Naive thymus-derived CD4-positive, alpha-beta T cell (primary cell): Measurements from ENCODE around the gene TPR. TPM values are rescaled to one million over a fixed set of nuclear protein-coding genes. Genes with fewer than 3 reads are reported as not detected.
"Not testable (repeated sequence)": the region's sequence is repeated elsewhere in the genome, so short reads cannot be mapped to it uniquely, and the experiment has no call there.

Source experiments
- ATAC-seq: fragments of 150-1000 bp; cut with Tn5 transposase; 2 replicates; pipeline ENCODE4 v1.10.0; 2021; ENCODE audit warnings: mild to moderate bottlenecking, moderate library complexity
- CTCF ChIA-PET: fragments of 350-600 bp; sonication (Branson Sonifier 250); formaldehyde crosslinking; loops from one replicate; lab custom pipeline; 2021; ENCODE audit warnings: antibody characterized with exemption; lab: Charles Lee
- POLR2A ChIA-PET: fragments of 350-600 bp; sonication (Branson Sonifier 250); formaldehyde crosslinking; loops from one replicate; lab custom pipeline; 2021; ENCODE audit warnings: antibody characterized with exemption, inconsistent platforms; lab: Charles Lee
- DNase-seq, 9 donors: peaks; one replicate each; pipeline versions ENCODE4 v3.0.0 to v3.0.0-alpha.2; 2020 to 2022; ENCODE audit warnings: mixed read lengths in 1 of 9
- H3K27ac ChIP-seq: one replicate; pipeline ENCODE4 v1.7.0; 2013; ENCODE audit warnings: mild to moderate bottlenecking, low read depth, low read length, moderate library complexity
- H3K27me3 ChIP-seq, 2 donors: one replicate each; pipeline ENCODE4 v1.7.0; 2013; ENCODE audit warnings: low read length in 2 of 2, mild to moderate bottlenecking in 2 of 2, moderate library complexity in 2 of 2; ENCODE audit not compliant: control insufficient read depth in 2 of 2, insufficient read depth in 2 of 2
- H3K36me3 ChIP-seq, 3 experiments: 1 replicate in 2 of 3; 2 replicates in 1 of 3; pipeline ENCODE4 v1.7.0; 2013; ENCODE audit warnings: low read length in 3 of 3, mild to moderate bottlenecking in 3 of 3, moderate library complexity in 1 of 3; ENCODE audit not compliant: insufficient read depth in 3 of 3, control insufficient read depth in 2 of 3
- H3K4me1 ChIP-seq, 2 donors: one replicate each; pipeline ENCODE4 v1.7.0; 2013; ENCODE audit warnings: low read length in 2 of 2, mild to moderate bottlenecking in 2 of 2, moderate library complexity in 1 of 2; ENCODE audit not compliant: control insufficient read depth in 2 of 2, insufficient read depth in 2 of 2
- H3K4me3 ChIP-seq: 2 replicates; pipeline ENCODE4 v1.7.0; 2013; ENCODE audit warnings: mild to moderate bottlenecking, low read length
- H3K9me3 ChIP-seq, 3 experiments: 1 replicate in 2 of 3; 2 replicates in 1 of 3; pipeline ENCODE4 v1.7.0; 2013; ENCODE audit warnings: low read length in 3 of 3; ENCODE audit not compliant: control insufficient read depth in 2 of 3
- H3K27ac Mint-ChIP-seq, 9 donors: one replicate each; pipeline ENCODE4 v1.8.0; 2020 to 2022; ENCODE audit warnings: mixed read lengths in 9 of 9, mild to moderate bottlenecking in 8 of 9, moderate library complexity in 5 of 9, inconsistent platforms in 2 of 9
- H3K27me3 Mint-ChIP-seq, 5 donors: one replicate each; pipeline ENCODE4 v1.8.0; 2021 to 2022; ENCODE audit warnings: mixed read lengths in 5 of 5, mild to moderate bottlenecking in 1 of 5
- H3K36me3 Mint-ChIP-seq, 5 donors: one replicate each; pipeline ENCODE4 v1.8.0; 2020 to 2022; ENCODE audit warnings: mixed read lengths in 5 of 5, mild to moderate bottlenecking in 3 of 5, inconsistent platforms in 1 of 5
- H3K4me1 Mint-ChIP-seq, 7 donors: one replicate each; pipeline ENCODE4 v1.8.0; 2020 to 2022; ENCODE audit warnings: mixed read lengths in 7 of 7, mild to moderate bottlenecking in 3 of 7, inconsistent platforms in 1 of 7
- H3K4me3 Mint-ChIP-seq, 10 donors: one replicate each; pipeline ENCODE4 v1.8.0; 2020 to 2022; ENCODE audit warnings: mild to moderate bottlenecking in 10 of 10, mixed read lengths in 10 of 10, moderate library complexity in 6 of 10, inconsistent platforms in 2 of 10
- H3K9me3 Mint-ChIP-seq, 11 donors: one replicate each; pipeline ENCODE4 v1.8.0; 2020 to 2022; ENCODE audit warnings: mixed read lengths in 11 of 11, mild to moderate bottlenecking in 4 of 11, inconsistent platforms in 1 of 11, moderate library complexity in 1 of 11
- intact Hi-C, 2 donors: fragments of 100-400 bp; cut with micrococcal nuclease; formaldehyde crosslinking; loops; one replicate each; pipeline ENCODE4 v1.15.1; 2023
- polyA plus RNA-seq, 2 donors: library from polyadenylated mRNA; unstranded; fragments of 300-500 nt; fragmentation: Illumina TruSeq; gene quantifications; one replicate each; pipeline ENCODE4 v1.2.3, GENCODE V29; 2021
- total RNA-seq, 6 experiments: library from RNA in 5 of 6; stranded (reverse) in 5 of 6; gene quantifications; 1 replicate in 5 of 6; 2 replicates in 1 of 6; pipeline ENCODE4 v1.2.3 and lab custom pipeline; 2021 to 2026

Gene TPR
- total and polyA plus RNA-seq, 7 experiments from 2014 or later, result 40.3 to 195 (median 140) TPM

DNA sequence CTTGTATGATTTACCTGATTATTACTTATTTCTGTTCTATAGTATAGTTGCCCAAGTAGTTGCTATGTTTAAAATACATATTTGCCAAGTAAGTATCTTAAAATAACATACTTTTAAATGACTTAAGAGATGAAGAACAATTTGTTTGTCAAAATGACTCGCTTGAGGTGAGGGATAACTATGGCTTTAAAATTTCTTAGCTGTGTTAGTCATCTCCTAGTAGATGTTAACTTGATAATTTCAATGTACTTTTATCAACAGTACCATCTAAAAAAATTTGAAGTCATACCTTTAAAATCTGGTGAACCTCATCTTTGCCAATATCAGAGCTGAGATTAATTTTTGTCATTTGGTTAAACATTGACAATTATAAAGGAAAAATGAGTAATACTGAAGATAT, 38.3 kb upstream of the TPR start:
- Mint-ChIP-seq H3K4me3 (no peak overlapping the region), H3K27me3 (no peaks in the 10 kb centered on the region), H3K27ac (no peak overlapping the region), H3K4me1 (peaks cover 0 to 2% (median 0%) of the 10 kb centered on the region in 7 donors), H3K9me3 (no peaks in the 10 kb centered on the region), H3K36me3 (peaks cover 0 to 12% (median 4%) of the 10 kb centered on the region in 5 donors)
- Histone ChIP-seq H3K27ac (no peak overlapping the region), H3K4me3 (no peak overlapping the region), H3K36me3 (peaks cover 0 to 6% (median 3%) of the 10 kb centered on the region in 3 experiments), H3K4me1 (no peaks in the 10 kb centered on the region), H3K27me3 (no peaks in the 10 kb centered on the region), H3K9me3 (no peaks in the 10 kb centered on the region)
- intact Hi-C loops, result no loop called here
- ATAC-seq (no peak), DNase-seq (no peak)
- POLR2A ChIA-PET, result no interaction called here
- CTCF ChIA-PET, result no interaction called here

GRCh38 chr1:186409091-186409490, 34.0 kb upstream of the TPR start:
- H3K4me3 Mint-ChIP-seq, result no peak overlapping the region
- DNase-seq (no peak), ATAC-seq (no peak)
- Histone ChIP-seq H3K27ac (no peak overlapping the region), H3K4me1 (no peaks in the 10 kb centered on the region), H3K4me3 (no peak overlapping the region), H3K9me3 (no peaks in the 10 kb centered on the region), H3K36me3 (peaks cover 0 to 21% (median 6%) of the 10 kb centered on the region in 3 experiments), H3K27me3 (no peaks in the 10 kb centered on the region)
- no peaks in the 10 kb centered on the region for H3K27me3 Mint-ChIP-seq
- peaks cover 0 to 10% (median 0%) of the 10 kb centered on the region in 7 donors for H3K4me1 Mint-ChIP-seq
- peaks cover 0 to 17% (median 10%) of the 10 kb centered on the region in 5 donors for H3K36me3 Mint-ChIP-seq
- ChIA-PET CTCF (no interaction called here), POLR2A (no interaction called here)
- intact Hi-C loops, result loop anchor here in 1 of 2 donors (10.0 kb wide), 2 partner anchors 276 to 396 kb away; partner anchors contain the start of gene PTGS2
- H3K27ac Mint-ChIP-seq, result no peak overlapping the region
- no peaks in the 10 kb centered on the region for H3K9me3 Mint-ChIP-seq

DNA sequence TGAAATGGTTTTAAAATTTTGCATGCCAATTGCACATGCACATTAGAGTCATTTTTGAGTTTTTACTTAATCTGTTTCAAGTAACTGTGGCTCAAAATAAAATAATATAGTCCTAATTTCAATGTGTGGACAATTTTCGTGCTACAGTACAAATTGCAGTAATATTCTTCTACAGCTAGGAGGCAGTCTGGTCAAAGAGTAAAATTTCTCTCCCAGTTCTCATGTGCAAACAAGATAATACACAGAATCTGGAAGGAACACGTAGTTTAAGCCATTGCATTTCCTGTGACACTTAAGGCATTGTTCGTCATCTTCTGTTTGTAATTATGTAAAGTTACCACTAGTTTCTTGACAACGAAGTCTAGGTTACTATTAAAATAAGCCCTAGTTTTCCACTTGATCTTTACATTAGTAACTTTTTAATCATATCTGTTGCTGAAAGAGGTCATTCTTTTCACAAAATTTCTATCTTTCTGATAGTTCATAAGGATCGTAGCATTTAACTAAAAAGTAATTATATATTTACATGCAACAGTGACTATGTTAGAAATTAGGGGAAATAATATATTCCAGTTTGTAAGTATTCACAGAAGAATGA, 29.5 kb upstream of the TPR start:
- Mint-ChIP-seq H3K27ac (peak overlapping the region in 5 of 9 donors; percentile 41 to 78 (median 51)), H3K27me3 (no peaks in the 10 kb centered on the region), H3K36me3 (peaks cover 4 to 33% (median 16%) of the 10 kb centered on the region in 5 donors)

GRCh38 chr1:186403632-186404031, 28.6 kb upstream of the TPR start:
- peaks cover 4 to 33% (median 16%) of the 10 kb centered on the region in 5 donors for H3K36me3 Mint-ChIP-seq
- H3K27ac Mint-ChIP-seq, result peak overlapping the region in 5 of 9 donors; percentile 6 to 78 (median 50)
- Histone ChIP-seq H3K27me3 (no peaks in the 10 kb centered on the region), H3K4me1 (no peaks in the 10 kb centered on the region), H3K27ac (no peak overlapping the region), H3K4me3 (no peak overlapping the region), H3K36me3 (peaks cover 0 to 32% (median 3%) of the 10 kb centered on the region in 3 experiments), H3K9me3 (no peaks in the 10 kb centered on the region)
- intact Hi-C loops, result loop anchor here (1.0 to 10.0 kb wide), 7 partner anchors 18 to 583 kb away; partner anchors contain the start of genes ODR4 (in 1 of the 2), PTGS2 (in 1 of the 2) and TPR (in 1 of the 2)
- no peaks in the 10 kb centered on the region for H3K9me3 Mint-ChIP-seq
- ChIA-PET CTCF (no interaction called here), POLR2A (no interaction called here)
- no peak overlapping the region for H3K4me3 Mint-ChIP-seq
- DNase-seq, result no peak
- peaks cover 0 to 10% (median 0%) of the 10 kb centered on the region in 7 donors for H3K4me1 Mint-ChIP-seq
- no peaks in the 10 kb centered on the region for H3K27me3 Mint-ChIP-seq
- no peak for ATAC-seq

More for the DNA sequence above, 29.5 kb upstream of the TPR start:
- peak in 7 of 9 donors; percentile 26 to 61 (median 40) for DNase-seq
- ChIA-PET POLR2A (no interaction called here), CTCF (interaction anchor here (0.7 kb wide), 1 partner anchor 26 kb away, joined by 3 read pairs; no protein-coding TSS in a partner anchor)
- intact Hi-C loops, result loop anchor here (1.0 to 10.0 kb wide), 7 partner anchors 17 to 582 kb away; partner anchors contain the start of genes ODR4 (in 1 of the 2), PTGS2 (in 1 of the 2) and TPR (in 1 of the 2)
- H3K4me1 Mint-ChIP-seq, result peaks cover 0 to 10% (median 0%) of the 10 kb centered on the region in 7 donors
- H3K4me1 ChIP-seq, result no peaks in the 10 kb centered on the region
- no peak overlapping the region for H3K27ac ChIP-seq
- no peaks in the 10 kb centered on the region for H3K9me3 Mint-ChIP-seq
- H3K4me3 Mint-ChIP-seq, result no peak overlapping the region
- H3K36me3 ChIP-seq, result peaks cover 0 to 25% (median 0%) of the 10 kb centered on the region in 3 experiments
- H3K27me3 ChIP-seq, result no peaks in the 10 kb centered on the region
- peak; percentile 95 for ATAC-seq
- no peak overlapping the region for H3K4me3 ChIP-seq
- no peaks in the 10 kb centered on the region for H3K9me3 ChIP-seq

DNA sequence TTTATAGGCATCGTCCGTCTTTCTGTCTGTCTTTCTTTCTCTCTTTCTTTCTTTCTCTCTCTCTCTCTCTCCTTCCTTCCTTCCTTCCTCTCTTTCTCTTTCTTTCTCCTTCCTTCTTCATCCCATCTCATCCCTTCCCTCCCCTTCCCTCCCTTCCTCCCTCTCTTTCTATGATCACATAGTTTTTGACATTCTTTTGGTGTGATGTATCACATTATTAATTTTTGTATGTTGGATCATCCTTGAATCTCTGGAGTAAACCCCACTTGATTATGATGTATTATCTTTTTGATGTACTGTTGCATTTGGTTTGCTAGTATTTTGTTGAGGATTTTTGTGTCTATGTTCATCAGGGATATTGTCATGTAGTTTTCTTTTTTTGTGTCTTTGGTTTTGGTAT, 26.4 kb upstream of the TPR start:
- CTCF ChIA-PET, ATAC-seq, DNase-seq, H3K9me3 ChIP-seq, H3K4me3 ChIP-seq, H3K27me3 Mint-ChIP-seq, H3K4me1 Mint-ChIP-seq, H3K4me3 Mint-ChIP-seq, H3K27me3 ChIP-seq, H3K27ac ChIP-seq, H3K4me1 ChIP-seq, H3K9me3 Mint-ChIP-seq, POLR2A ChIA-PET: not testable (repeated sequence)
- intact Hi-C loops, result loop anchor here in 1 of 2 donors (10.0 kb wide), 2 partner anchors 283 to 403 kb away; partner anchors contain the start of gene PTGS2
- Mint-ChIP-seq H3K27ac (peak overlapping the region in 2 of 9 donors; percentile 8 to 33), H3K36me3 (peaks cover 3 to 19% (median 4%) of the 10 kb centered on the region in 5 donors)
- H3K36me3 ChIP-seq, result peaks cover 0 to 26% (median 11%) of the 10 kb centered on the region in 3 experiments

GRCh38 chr1:186392711-186393110, 17.7 kb upstream of the TPR start:
- H3K27ac ChIP-seq, H3K4me1 Mint-ChIP-seq, H3K27me3 ChIP-seq, H3K4me3 Mint-ChIP-seq, H3K27ac Mint-ChIP-seq, ATAC-seq, H3K9me3 Mint-ChIP-seq, H3K27me3 Mint-ChIP-seq, DNase-seq, intact Hi-C loops, POLR2A ChIA-PET, H3K4me1 ChIP-seq, H3K4me3 ChIP-seq, H3K9me3 ChIP-seq: not testable (repeated sequence)
- CTCF ChIA-PET, result interaction anchor here (0.7 kb wide), 1 partner anchor 107 kb away, joined by 4 read pairs; no protein-coding TSS in a partner anchor
- H3K36me3 ChIP-seq, result peaks cover 4 to 54% (median 19%) of the 10 kb centered on the region in 3 experiments
- peaks cover 15 to 39% (median 26%) of the 10 kb centered on the region in 5 donors for H3K36me3 Mint-ChIP-seq
